Daoy (cell line): ENCODE data around the gene HIVEP3. TPM values are rescaled to one million over a fixed set of nuclear protein-coding genes. Genes with fewer than 3 reads are reported as not detected.

Experiments used
- DNase-seq: peaks from one replicate; pipeline ENCODE4 v3.0.0-alpha.2; 2015; ENCODE audit warnings: low read depth
- total RNA-seq: library from RNA; depleted of rRNA; stranded (reverse); fragments of >200 nt; shearing (Covaris generic); gene quantifications from 2 replicates; pipeline ENCODE4 v1.2.3, GENCODE V29; 2014

HIVEP3 gene
- total RNA-seq, 1 experiment from 2014 or later, result 9.5 TPM

DNA sequence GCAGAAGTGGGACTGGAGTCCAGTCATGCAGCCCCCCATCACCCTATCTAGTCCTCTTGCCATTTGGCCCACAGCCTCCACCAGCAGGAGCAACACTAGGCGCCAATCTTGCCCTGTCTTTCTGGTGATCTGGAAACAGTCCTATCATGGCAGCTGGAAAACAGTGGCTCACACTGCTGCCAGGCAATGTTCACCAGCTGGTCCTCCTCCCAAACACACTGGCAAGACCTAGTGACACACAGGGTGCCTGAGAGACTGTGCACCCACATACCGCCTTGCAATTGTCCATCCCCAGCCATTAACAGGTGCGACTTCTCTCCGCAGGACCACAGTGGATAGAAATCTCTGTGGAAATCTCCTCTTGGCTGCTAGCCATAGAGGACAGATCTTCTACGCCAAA is 105.5 kb downstream of the HIVEP3 start:
- DNase-seq, result no peak

DNA sequence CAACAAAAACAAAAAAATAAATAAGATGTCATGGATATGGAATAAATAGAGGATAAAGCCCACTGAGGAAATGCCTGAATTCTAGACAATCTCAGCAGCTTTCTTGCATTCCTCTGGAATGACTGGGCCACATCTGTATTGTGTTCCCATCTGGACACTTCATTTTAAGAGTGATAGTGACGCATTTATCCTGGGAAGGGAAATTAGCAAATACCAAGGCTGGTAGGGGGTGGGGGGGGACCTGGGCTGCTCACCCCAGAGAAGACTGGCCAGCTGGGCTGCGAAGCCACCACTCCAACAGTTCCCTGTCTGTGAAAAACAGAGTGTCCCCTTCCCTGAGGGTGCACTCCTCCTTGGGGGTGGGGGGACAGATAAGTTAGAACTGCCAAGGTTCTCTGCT is 106.3 kb downstream of the HIVEP3 start:
- peak; percentile 86 for DNase-seq

DNA sequence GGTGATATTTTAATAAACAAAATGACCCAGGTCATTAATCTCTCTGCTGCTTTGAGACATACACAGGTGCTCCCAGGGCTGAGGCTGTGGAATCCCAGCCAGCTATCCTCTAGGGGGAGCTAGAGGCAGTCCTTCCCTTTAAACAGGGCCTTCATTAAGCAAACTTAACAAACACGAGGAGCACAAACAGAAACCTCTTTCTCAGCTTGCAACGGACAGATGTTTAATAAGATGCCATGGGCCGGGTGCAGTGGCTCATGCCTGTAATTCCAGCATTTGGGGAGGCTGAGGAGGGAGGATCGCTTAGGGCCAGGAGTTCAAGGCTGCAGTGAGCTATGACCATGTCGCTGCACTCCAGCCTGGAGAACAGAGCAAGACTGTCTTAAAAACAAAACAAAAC is 106.7 kb downstream of the HIVEP3 start:
- DNase-seq, result peak; percentile 85

DNA sequence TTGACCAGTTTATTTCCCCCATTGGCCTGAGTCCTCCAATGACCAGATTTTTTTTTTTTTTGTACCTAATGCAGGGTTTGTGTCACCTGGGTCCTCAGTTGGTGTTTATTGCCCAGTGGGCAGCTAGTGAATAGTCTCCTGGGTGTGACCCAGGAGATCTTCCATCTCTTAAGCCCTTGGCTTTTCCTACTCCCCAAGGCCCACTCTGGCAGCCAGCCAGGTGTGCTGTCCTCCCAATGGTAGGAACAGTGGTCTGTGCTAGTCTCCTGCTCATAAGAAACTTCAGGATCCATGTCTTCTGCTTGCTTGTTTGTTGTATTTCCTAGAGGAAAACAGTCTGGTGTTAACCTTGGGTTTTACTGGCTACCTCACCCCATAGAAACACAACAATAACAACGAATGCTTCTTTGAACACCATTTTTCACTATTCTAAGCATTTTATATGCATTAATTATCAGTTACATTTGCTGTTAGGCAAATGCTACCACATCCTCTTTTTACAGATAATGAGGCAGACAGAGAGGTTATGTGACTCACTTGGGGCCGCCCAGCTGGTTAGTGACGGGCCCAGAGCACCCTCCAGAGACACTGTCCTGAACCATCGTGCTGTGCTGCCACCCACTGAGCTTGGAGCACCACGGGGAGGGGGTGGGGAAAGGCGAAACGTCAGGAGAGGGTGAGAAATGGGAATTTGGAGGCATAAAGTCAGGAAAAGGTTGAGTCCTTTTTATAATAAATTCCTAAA is 107.5 kb downstream of the HIVEP3 start:
- DNase-seq, result peak; percentile 88

- DNase-seq, result peak; percentile 67
These were observed 108.3 kb downstream of the HIVEP3 start for GRCh38 chr1:41810446-41810845.

DNA sequence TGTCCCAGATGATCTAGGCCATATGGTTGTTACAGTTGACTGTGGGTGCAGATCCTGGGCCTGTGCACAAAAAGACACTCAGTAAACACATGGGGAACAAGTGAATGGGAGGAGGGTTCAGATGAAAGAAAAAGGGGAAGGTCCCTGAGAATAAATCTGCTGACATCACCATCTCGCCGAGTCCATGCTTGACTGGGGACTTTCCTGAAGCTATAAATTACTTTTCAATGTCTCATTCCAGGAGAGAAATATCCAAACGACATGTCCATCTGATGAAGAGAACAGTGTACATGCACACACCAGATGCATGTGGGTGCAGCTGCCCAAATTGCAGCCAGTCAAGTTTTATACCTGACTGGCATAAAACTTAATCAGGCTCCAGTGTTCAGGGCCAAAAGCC is 109.0 kb downstream of the HIVEP3 start:
- no peak for DNase-seq

DNA sequence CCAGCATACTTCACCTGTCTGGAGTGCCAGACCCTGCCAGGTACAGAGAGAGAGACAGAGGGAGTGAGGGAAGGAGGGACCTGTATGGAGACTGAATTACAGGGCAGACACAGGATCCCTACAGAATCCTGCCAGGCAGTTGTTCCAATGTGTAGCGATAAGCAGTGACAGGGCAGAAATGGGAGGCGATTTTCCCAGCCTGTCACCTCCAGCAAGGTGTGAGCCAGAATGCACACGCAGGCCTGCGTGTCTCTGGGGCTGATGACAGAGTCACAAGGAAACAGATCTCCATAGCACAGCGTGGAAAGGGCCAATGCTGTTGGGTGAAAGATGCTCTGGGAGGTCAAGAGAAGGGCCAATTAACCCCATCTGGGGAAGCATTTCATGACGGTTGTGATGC is 111.3 kb downstream of the HIVEP3 start:
- DNase-seq, result no peak

- DNase-seq, result peak; percentile 58
These were observed 112.1 kb downstream of the HIVEP3 start for GRCh38 chr1:41806472-41807155.

DNA sequence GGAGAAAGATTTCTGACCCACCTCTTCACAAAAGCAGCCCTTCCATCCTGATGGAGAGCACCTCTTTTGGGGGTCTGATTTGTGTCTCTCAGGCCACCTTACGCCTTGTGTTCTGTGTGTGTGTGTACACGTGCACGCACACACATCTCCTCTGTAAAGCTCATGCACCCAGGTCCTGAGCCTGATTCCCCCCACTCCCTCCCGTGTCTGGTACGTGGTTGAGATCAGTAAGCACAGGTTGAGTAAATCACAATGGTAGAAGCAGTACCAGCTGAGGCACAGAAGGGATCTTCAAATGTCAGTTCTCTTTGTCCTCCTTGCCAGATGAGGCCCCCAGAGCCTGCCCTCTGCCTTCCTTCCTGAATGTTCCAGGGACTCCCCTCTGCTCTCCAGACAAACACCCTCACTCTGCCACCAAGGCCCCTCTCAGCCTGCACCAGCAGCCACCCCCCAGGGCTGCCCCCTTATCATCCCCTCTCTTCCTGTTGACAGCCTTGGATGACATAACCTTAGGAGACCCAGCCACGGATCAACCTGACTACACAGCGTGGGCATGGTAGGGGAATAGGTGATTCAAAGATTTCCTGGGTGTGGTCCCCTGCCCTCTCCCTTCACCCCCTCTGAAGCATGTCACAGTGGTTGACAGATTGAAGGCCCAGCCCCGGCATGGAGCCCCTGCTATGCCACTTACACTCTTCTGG is 112.8 kb downstream of the HIVEP3 start:
- DNase-seq, result no peak

- DNase-seq, result no peak
These were observed 114.5 kb downstream of the HIVEP3 start for GRCh38 chr1:41804176-41804575.

DNA sequence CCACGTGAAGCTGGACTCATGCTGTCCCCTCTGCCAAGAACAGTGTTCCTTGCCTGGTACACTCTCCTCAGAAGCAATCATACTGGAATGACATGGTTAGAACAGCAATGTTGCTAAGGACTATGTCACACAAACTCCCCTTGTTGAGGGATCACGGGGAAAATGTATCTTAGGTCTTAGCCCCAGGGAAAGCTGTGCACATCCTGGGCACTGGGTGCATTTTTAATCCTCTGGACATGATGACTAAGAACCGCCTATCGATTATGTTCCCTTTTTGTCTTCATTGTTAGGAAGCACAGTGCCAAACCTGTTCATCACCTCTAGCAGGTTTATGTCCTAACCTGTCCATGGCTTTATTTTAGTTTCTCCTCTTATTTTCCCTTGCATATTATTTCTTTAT is 115.1 kb downstream of the HIVEP3 start:
- no peak for DNase-seq

- DNase-seq, result no peak
These were observed 115.9 kb downstream of the HIVEP3 start for GRCh38 chr1:41802532-41803501.

- DNase-seq, result no peak
These were observed 118.4 kb downstream of the HIVEP3 start for GRCh38 chr1:41800311-41800829.

DNA sequence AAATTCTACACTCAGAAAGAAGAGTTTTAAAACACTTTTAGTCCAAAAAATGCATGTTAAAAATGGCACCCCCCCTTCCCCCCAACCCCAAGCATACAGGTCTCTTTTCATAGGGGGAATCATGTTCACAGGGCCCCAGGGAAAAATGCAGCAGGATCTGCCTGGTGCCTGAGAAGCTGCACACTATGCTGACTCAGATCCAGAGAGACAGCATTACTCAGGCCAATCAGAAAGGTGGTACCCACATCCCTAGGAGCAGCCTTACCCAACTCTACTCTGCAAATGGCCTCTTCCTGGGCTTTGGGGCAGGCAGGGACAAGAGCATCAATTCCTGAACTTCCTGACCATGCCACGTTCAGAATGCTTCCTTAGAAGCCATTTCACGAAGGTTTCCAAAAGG is 119.0 kb downstream of the HIVEP3 start:
- peak; percentile 33 for DNase-seq

- DNase-seq, result no peak
These were observed 119.5 kb downstream of the HIVEP3 start for GRCh38 chr1:41799205-41799604.

- peak; percentile 59 for DNase-seq
These were observed 123.4 kb downstream of the HIVEP3 start for GRCh38 chr1:41795205-41795762.

DNA sequence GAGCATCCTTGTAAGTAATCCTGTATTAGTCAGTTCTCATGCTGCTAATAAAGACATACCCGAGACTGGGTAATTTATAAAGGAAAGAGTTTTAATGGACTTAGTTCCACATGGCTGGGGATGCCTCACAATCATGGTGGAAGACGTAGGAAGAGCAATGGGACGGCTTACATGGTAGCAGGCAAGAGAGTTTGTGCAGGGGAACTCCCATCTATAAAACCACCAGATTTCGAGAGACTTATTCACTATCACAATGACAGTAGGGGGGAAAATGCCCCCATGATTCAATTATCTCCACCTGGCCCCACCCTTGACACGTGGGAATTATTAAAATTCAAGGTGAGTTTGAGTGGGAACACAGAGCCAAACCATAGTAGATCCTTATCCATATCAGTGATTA is 124.7 kb downstream of the HIVEP3 start:
- DNase-seq, result no peak

DNA sequence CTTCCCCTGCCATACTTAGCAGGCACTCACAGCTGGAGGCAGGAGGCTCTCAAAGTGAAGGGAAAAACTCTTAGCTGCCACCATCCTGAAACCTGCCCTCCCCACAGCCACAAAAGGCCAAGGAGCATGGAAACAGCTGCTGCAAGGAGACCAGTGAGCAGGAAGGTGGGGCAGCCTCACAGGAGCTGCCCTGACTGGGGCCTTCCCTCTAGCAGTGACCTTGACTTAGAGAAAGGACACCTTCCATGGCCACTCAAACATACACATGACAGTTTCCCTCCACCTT is 126.3 kb downstream of the HIVEP3 start:
- no peak for DNase-seq

DNA sequence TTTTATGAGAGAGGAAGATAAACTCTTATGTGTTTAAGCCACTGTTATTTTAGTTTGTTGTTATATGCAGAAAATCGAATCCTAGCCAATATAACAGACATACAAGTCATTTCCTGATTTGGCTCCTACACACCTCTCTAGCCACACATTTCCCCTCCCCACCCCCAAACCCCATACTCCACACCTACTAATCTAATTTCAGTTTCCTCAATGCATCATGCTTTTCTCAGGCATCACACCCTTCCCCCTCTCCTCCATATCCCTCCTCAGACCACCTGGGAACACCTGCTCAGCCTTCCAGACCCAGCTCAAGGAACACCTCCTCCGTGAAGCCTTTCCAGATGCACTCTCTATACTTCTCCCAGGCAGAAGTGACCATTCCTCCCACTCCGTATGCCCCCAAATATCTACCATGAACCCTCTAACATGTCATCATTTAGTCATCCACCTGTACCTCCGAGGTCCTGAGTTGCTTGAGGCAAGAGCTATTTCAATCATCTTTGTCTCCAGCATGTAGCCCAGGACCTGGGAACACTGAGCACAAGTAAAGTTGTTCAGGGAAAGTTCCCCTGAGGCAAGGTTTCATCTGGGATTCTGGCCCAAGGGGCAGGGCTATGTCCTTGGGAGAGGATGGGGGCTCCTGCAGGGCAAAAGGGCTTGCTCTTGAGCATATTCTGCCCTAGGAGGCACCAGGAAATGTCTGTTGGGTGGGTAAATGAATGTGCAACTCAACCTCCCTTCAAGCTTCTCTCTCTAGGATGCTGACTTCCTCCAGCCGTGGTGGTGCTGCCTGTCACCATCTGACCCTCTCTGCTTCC is 126.8 kb downstream of the HIVEP3 start:
- DNase-seq, result no peak

DNA sequence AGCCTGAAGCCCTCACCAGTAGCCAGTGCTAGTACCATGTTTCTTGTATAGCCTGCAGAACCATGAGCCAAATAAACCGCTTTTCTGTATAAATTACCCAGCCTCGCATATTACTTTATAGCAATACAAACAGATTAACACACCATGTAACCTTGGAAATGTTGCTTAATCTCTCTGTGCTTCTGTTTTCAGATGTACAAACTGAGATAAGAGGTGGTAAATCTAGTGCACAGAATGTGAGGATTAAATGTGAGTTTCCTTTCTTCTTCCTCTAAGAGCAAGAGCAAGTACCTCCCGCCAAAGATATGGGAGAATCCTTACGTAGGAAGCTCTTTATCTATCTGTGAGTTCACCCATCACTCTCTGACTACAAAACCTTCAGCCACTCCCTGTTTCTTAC is 128.4 kb downstream of the HIVEP3 start:
- DNase-seq, result no peak
